GM18519 (cell line): ENCODE measurements around the gene C2orf66.

Source experiments
- ATAC-seq: cut with Tn5 transposase; IDR thresholded peaks from one replicate; pipeline ENCODE4 v1.9.1; 2021; ENCODE audit warnings: mild to moderate bottlenecking, moderate library complexity; ENCODE audit not compliant: unreplicated experiment, low FRiP score

The C2orf66 gene

GRCh38 chr2:196809260-196809659 is at the start of gene C2orf66:
Gene C2orf66, minus strand, starts transcription at chr2:196809355. Its CDS starts 19 bp downstream, at chr2:196809336.
- ATAC-seq, result no peak

DNA sequence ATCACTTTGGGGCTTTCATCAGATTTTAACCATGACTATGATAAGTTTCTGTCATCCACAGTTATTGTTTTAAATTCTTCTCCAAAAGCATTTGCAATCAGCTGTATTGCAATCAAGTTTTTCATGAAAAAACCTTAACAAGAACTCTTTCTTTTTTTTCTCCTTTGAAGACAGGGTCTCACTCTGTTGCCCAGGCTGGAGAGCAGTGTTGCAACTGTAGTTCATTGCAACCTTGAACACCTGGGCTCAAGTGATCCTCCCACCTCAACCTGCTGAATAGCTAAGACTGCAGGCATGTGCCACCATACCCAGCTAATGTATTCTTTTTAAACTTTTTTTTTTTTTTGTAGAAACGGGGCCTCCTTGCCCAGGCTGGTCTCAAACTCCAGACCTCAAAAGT is 45.5 kb upstream of the C2orf66 start:
- no peak for ATAC-seq

GRCh38 chr2:196853301-196854087 is 44.3 kb upstream of the C2orf66 start:
- no peak for ATAC-seq

DNA sequence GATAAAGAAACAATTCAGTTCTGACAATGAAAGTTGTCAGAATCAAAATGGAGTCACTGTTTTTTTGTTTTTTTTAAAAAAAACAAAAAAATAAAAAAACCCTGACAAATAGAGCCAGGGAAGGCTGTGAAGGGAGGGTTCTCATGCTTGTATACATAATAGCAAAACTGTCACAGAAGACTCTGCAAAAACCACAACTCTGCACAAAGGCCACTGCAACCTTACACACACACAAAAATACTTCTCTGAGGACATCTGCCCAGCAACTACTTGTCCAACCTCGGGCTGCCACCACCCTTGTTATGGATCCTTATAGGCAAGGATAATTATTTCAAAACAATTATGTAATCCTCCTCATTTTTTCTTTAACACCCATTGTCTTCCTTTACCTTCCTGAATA is 41.9 kb upstream of the C2orf66 start:
- ATAC-seq, result no peak

DNA sequence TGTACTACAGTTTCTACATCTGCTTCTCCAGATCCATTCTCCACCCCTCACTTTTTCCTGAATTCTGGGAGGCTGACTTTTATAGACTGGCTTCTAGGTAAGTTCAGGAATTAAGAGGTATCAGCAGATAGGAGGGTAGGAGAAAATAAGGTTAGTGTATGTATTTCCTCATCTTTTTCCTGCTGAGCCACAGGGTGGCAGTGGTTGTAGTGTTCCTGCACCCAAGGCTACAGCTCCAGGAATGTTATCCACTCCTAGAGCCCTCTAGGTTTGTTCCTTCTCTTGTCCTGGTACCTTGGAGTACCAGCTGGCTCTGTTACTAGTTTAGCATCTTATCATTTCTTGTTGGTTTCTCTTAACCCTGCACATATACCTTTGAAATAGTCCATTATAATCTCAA is 40.7 kb upstream of the C2orf66 start:
- ATAC-seq, result no peak

DNA sequence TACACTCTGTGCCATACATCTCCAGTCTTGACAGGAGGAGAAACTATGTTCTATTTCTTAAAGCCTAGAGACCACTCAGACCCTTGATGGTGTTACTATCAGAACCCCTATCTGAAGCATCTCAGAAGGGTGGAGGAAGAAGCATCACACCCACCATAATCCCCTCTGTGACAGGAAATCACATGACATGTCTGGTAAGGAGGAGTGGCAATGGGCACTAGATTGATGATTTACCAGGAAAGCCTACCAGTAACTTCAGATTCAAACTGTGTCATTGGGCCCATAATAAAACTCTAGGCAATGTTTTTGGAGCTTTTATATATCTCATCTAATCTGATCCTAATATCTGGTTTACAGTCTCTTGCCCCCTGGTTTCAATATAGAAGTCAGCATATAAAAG is 37.1 kb upstream of the C2orf66 start:
- no peak for ATAC-seq

- no peak for ATAC-seq
Measured at GRCh38 chr2:196845371-196845770, 36.2 kb upstream of the C2orf66 start.

DNA sequence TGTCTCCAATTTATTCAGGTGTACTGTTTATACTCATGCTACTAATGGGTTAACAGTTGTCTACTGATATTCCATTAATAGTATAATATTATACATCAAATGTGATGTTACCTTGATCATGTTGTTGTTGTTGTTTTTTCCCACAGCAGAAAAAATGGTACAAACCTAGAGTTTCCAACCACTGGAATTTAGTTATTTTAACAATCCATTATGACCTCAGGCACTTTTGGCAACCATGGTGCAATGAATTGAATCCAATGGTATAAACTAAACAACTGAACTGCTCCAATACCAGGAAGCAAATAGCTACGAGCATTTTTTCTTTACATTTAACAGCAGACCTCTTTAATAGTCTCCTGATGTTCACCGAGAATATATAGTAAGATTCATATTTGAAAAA is 31.0 kb upstream of the C2orf66 start:
- ATAC-seq, result no peak

- ATAC-seq, result no peak
Measured at GRCh38 chr2:196839574-196839973, 30.4 kb upstream of the C2orf66 start.

DNA sequence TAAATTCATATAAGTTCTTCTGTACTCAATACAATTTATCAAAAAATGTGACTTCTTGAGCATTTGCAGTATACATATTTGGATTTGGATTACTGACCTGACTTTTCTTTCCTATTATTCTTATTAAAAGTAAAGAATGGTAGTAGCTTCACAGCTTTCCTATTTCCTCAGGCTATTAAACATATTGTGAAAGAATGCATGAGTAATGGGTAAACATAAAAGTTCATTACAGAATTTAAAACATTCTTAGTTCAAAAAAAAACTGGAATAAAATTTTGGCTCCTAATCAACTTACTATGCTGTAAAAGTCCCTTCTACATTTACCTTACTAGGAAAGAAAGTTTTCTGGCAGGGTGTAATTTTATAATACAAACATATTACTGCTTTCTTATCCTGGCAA is 27.3 kb upstream of the C2orf66 start:
- ATAC-seq, result no peak

DNA sequence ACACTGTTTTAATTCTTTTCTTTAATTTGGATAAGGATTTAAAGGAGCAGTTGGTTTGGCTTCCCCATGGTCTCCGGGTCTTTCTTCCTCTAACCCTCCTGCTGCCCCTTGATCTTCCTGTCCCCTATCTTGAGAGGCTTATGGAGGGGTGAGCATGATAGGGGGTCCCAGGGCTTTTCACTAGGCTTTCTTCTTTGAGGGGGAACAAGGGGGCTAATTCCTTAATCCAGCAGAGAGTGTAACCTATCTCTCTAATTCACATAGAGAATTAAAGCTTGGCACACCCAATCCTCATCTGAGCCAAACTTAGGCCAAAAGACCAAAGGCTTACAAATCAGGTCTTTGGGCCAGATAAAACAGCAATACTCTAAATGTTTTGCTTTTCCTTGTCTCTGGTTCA is 21.5 kb upstream of the C2orf66 start:
- no peak for ATAC-seq

DNA sequence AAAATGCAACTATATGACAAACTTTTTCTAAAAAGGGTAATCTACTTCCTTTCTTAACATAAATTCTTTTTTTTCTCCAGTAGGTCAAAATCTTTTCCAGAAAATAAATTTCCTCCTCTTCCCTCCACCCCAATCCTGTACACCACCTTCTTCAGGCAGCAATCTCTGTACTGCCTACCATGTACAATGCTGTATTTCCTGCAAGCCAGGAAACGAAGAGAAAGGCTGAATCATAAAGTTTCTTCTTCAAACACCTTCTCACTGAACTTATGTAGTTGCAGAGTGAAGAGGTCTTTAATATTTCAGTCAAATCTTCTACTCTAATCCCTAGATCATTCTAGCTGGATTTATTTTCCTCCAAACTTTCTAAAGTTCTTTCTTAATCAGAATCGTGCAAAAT is 18.2 kb upstream of the C2orf66 start:
- no peak for ATAC-seq

- no peak for ATAC-seq
Measured at GRCh38 chr2:196823750-196824522, 14.8 kb upstream of the C2orf66 start.

- ATAC-seq, result no peak
Measured at GRCh38 chr2:196821195-196821594, 12.0 kb upstream of the C2orf66 start.

DNA sequence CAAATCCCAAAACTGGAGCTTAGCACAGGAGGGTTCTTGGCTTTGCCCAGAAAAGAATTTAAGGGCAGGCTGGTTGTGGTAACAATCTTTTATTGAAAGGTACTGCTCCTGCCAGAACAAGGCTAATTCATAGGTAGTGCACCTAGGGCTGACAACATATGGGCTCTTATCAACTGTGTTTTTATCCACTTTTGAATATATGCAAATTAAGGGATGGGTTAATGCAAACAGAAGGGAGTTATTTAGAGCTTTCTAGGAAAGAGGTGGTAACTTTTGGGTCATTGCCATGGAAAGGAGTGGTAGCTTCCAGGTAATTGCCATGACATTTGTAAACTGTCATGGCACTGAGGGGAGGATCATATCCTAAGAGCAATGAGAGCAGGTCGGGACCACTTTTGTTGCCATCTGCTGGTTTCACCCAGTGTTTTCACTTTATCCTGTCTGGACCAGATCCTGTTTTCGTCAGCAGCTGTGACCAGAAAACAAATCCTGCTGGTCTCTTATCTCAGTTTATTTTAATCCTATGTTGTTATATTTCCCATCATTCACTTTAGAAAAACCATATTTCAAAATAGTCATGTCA is 981 bp downstream of the C2orf66 start:
- ATAC-seq, result no peak

DNA sequence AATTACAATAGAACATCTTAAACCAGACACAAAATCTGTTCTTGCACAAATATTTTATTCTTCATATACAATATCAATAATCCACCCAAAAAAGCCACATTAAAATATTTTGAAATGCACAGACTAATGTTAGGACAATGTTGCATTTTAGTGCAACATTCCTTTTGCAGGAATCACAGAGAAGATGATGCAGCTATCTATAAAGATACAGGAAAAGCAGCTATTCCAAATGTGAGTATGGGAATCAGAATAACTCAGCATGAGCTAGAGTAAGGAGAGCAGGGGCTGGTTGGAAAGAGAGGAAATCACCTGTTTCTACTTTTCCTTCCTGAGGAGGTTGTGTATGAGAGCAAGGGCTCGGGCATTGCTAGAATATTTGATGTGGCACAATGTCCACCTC is 4.8 kb downstream of the C2orf66 start:
- ATAC-seq, result no peak

- no peak for ATAC-seq
Measured at GRCh38 chr2:196802401-196802800, 6.8 kb downstream of the C2orf66 start.

DNA sequence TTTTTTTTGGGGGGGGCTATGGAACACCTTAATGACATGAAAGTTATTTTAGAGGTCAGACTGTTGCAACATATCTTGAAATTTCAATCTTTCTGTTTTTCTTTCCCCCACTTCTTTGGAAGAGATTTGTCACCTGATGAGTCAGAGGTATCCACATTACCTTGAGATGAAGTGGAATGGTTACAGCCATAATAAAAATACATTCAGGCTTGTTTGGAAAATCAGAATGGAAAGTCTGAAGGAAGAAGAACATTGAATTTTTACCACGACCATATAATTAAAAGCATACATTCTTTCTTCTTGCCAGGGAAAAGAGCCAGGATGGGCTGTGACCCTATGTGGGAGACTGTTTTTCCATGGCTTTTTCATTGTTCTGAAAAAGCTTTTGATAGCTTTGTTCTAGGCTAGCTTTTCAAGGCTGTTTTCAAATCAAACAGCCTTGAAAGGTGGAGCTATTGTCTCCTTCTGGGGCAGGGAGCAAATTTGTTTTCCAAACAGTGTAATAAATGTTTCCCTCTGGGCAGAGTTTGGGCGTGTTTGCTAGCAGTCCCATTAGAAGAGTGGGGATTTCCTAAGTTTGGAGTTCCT is 7.4 kb downstream of the C2orf66 start:
- no peak for ATAC-seq

DNA sequence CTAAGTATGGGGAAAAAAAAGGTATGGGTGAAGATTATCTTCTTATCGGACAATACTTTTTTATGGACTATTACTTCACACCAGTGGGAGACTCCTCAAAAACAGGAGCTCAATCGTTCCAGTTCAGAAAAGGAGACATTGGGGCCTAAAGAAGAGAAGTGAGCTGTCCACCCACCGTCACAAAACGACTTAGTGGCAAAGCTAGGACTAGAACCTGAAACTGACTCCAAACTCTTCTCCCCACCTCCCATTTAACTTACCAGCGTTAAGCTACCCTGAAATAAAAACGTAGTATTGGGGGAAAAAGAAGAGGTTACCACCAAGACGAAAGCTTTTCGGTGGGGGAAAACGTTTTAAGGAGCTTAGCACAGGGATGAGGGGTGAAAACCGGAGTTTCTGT is 10.2 kb downstream of the C2orf66 start:
- no peak for ATAC-seq

GRCh38 chr2:196792865-196793264 is 16.3 kb downstream of the C2orf66 start:
- no peak for ATAC-seq

DNA sequence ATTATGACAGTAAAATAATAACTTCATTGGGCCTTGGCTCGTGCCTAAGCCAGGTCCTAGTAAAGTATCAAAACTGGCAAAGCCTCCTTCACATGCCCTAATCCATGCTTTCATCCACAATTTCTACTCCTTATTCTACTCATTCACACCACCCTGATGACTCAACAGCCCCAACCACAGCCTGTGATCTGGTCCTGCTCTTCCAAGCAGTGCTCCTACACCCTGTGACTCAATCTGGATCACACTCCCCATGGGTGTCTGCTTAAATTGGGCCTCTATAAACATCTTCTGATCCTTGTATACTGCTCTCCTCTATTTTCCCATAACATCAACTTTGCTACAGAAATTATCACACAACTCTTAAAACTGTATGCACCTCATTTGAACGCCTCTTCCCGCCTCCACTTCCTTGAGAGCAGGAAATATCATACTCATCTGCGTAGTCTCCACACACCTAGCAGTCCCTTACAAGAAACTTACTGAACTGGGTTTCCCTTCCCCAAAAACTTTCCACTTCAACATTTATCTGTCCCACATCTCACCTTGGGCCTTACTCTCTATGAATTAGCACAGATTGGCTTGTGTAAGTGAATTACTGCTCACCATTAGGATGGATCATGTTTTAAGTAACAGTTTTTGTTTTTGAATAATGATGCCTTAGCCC is 25.6 kb downstream of the C2orf66 start:
- peak; percentile 43 for ATAC-seq
